K562 (cell line): ENCODE results near the gene TTLL11. TPM values are rescaled to one million over a fixed set of nuclear protein-coding genes. Genes with fewer than 3 reads are reported as not detected.

ENCODE experiments used
- ATAC-seq: fragments of 200-7000 bp; cut with Tn5 transposase; 3 replicates; pipeline ENCODE4 v1.9.1; 2020; ENCODE audit warnings: moderate library complexity
- BruUV-seq: library from RNA; stranded (reverse); fragments of 400-500 nt; replicated peaks from 2 replicates; lab custom pipeline; 2021; lab: Mats Ljungman, UMichigan
- CTCF ChIA-PET: fragments of 300-600 bp; formaldehyde crosslinking; extraction: SDS; loops from one replicate; lab custom pipeline; 2021; ENCODE audit warnings: low intra/inter-chr PET ratio; lab: Yijun Ruan, JAX
- POLR2A ChIA-PET: fragments of 300-600, 350-650 bp; sonication (Branson Sonifier 250); formaldehyde crosslinking; extraction: SDS; loops from one replicate; lab custom pipeline; 2021; ENCODE audit warnings: antibody characterized with exemption, inconsistent platforms; lab: Yijun Ruan, JAX
- DNase-seq, 4 experiments: peaks; one replicate each; pipeline versions ENCODE4 v3.0.0 to v3.0.0-alpha.2; 2011 to 2018; ENCODE audit warnings: low spot score in 3 of 4, mixed read lengths in 3 of 4; ENCODE audit errors: extremely low read depth in 1 of 4
- FAIRE-seq: peaks from 2 replicates; lab custom pipeline; 2011; peaks lifted over from hg19 to GRCh38; lab: Jason Lieb, UNC
- H2AFZ ChIP-seq: 2 replicates; pipeline ENCODE4 v1.6.0; 2011; ENCODE audit warnings: low read depth, low read length, control low read depth, inconsistent platforms
- H3K27ac ChIP-seq: fragments of 200-600 bp; 3 replicates; pipeline ENCODE4 v1.8.0; 2011; ENCODE audit warnings: low read depth, mild to moderate bottlenecking, control low read depth, inconsistent platforms, low read length, moderate library complexity, mixed read lengths; ENCODE audit errors: extremely low read depth
- H3K27me3 ChIP-seq, 2 experiments: fragments of 300-600 bp in 1 of 2; 2 replicates in 1 of 2; 3 replicates in 1 of 2; pipeline versions ENCODE4 v1.6.0 to v1.8.0; 2011; ENCODE audit warnings: inconsistent platforms in 2 of 2, low read length in 2 of 2, mild to moderate bottlenecking in 1 of 2, mixed read lengths in 1 of 2, moderate library complexity in 1 of 2; ENCODE audit not compliant: control insufficient read depth in 2 of 2, insufficient read depth in 2 of 2
- H3K36me3 ChIP-seq: fragments of 300-600 bp; 3 replicates; pipeline ENCODE4 v1.8.0; 2011; ENCODE audit warnings: mild to moderate bottlenecking, low read length, inconsistent platforms; ENCODE audit not compliant: control insufficient read depth, insufficient read depth
- H3K4me1 ChIP-seq, 2 experiments: fragments of 200-600 bp in 1 of 2; replicated peaks in 1 of 2; 2 replicates in 1 of 2; 3 replicates in 1 of 2; pipeline versions ENCODE4 v1.5.1 to v1.8.0; 2011; ENCODE audit warnings: inconsistent platforms in 2 of 2, low read length in 2 of 2, mild to moderate bottlenecking in 1 of 2, mixed read lengths in 1 of 2, moderate library complexity in 1 of 2; ENCODE audit not compliant: control insufficient read depth in 2 of 2, insufficient read depth in 2 of 2
- H3K4me2 ChIP-seq: 2 replicates; pipeline ENCODE4 v1.6.1; 2011; ENCODE audit warnings: low read length, control low read depth, inconsistent platforms, mixed read lengths; ENCODE audit not compliant: insufficient read depth
- H3K4me3 ChIP-seq: fragments of 200-600 bp; sonication (generic), shearing (Covaris generic); 2 replicates; pipeline ENCODE4 v1.5.1; 2016; ENCODE audit warnings: control low read depth, inconsistent platforms
- H3K79me2 ChIP-seq: fragments of 200-600 bp; 3 replicates; pipeline ENCODE4 v1.8.0; 2011; ENCODE audit warnings: low read length, inconsistent platforms; ENCODE audit not compliant: control insufficient read depth, insufficient read depth
- H3K9ac ChIP-seq, 2 experiments: 2 replicates each; pipeline versions ENCODE4 v1.6.0 to v1.6.1; 2011; ENCODE audit warnings: low read depth in 2 of 2, low read length in 2 of 2, control low read depth in 1 of 2, inconsistent platforms in 1 of 2, mild to moderate bottlenecking in 1 of 2, mixed read lengths in 1 of 2; ENCODE audit not compliant: insufficient read depth in 1 of 2
- H3K9me1 ChIP-seq: one replicate; pipeline ENCODE4 v1.6.0; 2011; ENCODE audit warnings: inconsistent platforms, mild to moderate bottlenecking, low read length, moderate library complexity; ENCODE audit not compliant: control insufficient read depth, insufficient read depth
- H3K9me3 ChIP-seq: replicated peaks from 2 replicates; pipeline ENCODE4 v1.5.1; 2011; ENCODE audit warnings: low read depth, low read length, inconsistent platforms; ENCODE audit not compliant: control insufficient read depth, insufficient read depth
- H4K20me1 ChIP-seq: replicated peaks from 2 replicates; pipeline ENCODE4 v1.6.1; 2011; ENCODE audit warnings: low read length, inconsistent platforms, mixed read lengths; ENCODE audit not compliant: control insufficient read depth, insufficient read depth
- CHD2 ChIP-seq: IDR thresholded peaks from 2 replicates; pipeline ENCODE4 v1.6.1; 2011; ENCODE audit warnings: low read depth, low read length
- MAFF ChIP-seq: IDR thresholded peaks from 2 replicates; pipeline ENCODE4 v1.6.1; 2012; ENCODE audit warnings: low read length, improper control_type of control experiment
- THAP12 ChIP-seq: fragments of 250-450 bp; sonication (Bioruptor Pico); IDR thresholded peaks from 2 replicates; pipeline ENCODE4 v1.9.0; 2021; ENCODE audit warnings: mild to moderate bottlenecking, inconsistent platforms
- ZNF609 ChIP-seq: sonication (generic); formaldehyde crosslinking; IDR thresholded peaks from 2 replicates; pipeline ENCODE4 v1.8.1; 2023; ENCODE audit warnings: missing genetic modification reagents, mild to moderate bottlenecking, borderline replicate concordance
- WGBS: fragments of 100-300 bp; shearing (Covaris generic); methylation state at CpG from one replicate; pipeline ENCODE4 v1.1.6; 2016; ENCODE audit warnings: low coverage, mixed read lengths; ENCODE audit not compliant: insufficient coverage; ENCODE audit errors: missing lambda C conversion rate; 5-methylcytosine and 5-hydroxymethylcytosine counted together
- in situ Hi-C: fragments of 300-500 bp; cut with MboI; formaldehyde crosslinking; loops from 4 replicates; pipeline ENCODE4 v1.15.0; 2018; ENCODE audit warnings: inconsistent platforms, mixed read lengths
- intact Hi-C: fragments of 100-400 bp; cut with micrococcal nuclease; formaldehyde crosslinking; loops from 2 replicates; pipeline ENCODE4 v1.14.2; 2022
- polyA plus RNA-seq, 8 experiments: library from polyadenylated mRNA; depleted of rRNA in 4 of 8; stranded (reverse) in 5 of 8; unstranded in 3 of 8; fragments of >200 nt; fragmentation: Nextera tagmentation in 2 of 8; fragmentation: Illumina TruSeq in 1 of 8; extraction: Ambion mirVana in 2 of 8; extraction: Trizol in 1 of 8; gene quantifications; 2 replicates each; pipeline versions ENCODE4 v1.2.1 to v1.2.3, GENCODE V29; 2011 to 2014; ENCODE audit warnings: inconsistent platforms in 1 of 8, missing spikeins in 1 of 8
- total RNA-seq, 7 experiments: library from RNA; depleted of rRNA in 6 of 7; stranded (reverse); fragments of >200 nt in 6 of 7; fragmentation: Illumina TruSeq in 2 of 7; extraction: Trizol in 2 of 7; gene quantifications; 2 replicates each; pipeline versions ENCODE4 v1.2.1 to v1.2.3, GENCODE V29; 2011 to 2021; ENCODE audit warnings: low replicate concordance in 1 of 7

The TTLL11 gene
- total and polyA plus RNA-seq, 9 of the 15 experiments (the other 6 are each of a cell fraction or from before 2014, with no cell fraction given): 0.83 to 4.4 (median 2.7) TPM

- WGBS: 0% methylated on average over 1 of the region's 2 CpGs
- POLR2A ChIA-PET: interaction anchor here (0.7 kb wide), 1 partner anchor 10 kb away, joined by 4 read pairs; no protein-coding TSS in a partner anchor
- Histone ChIP-seq H3K4me3 (no peak overlapping the region), H3K4me1 (no peaks in the 10 kb centered on the region; a peak in 1 of 5 replicates), H3K27ac (no peak overlapping the region), H3K4me2 (no peak overlapping the region), H3K36me3 (no peaks in the 10 kb centered on the region), H3K9ac (no peak overlapping the region), H3K9me1 (no peaks in the 10 kb centered on the region), H3K79me2 (no peaks in the 10 kb centered on the region), H3K27me3 (peaks cover 8 to 28% of the 10 kb centered on the region in 2 experiments), H3K9me3 (no peaks in the 10 kb centered on the region), H4K20me1 (no peaks in the 10 kb centered on the region), H2AFZ (no peak overlapping the region)
- no peak for TF ChIP-seq MAFF
- no peak for TF ChIP-seq CHD2
- TF ChIP-seq THAP12 (CRISPR knock-in tag): no peak
- TF ChIP-seq ZNF609 (CRISPR knock-in tag): no peak
- intact Hi-C loops: loop anchor here (10.0 kb wide), 1 partner anchor 156 kb away; no protein-coding TSS in a partner anchor
- in situ Hi-C loops: no loop called here
- DNase-seq (no peak), ATAC-seq (no peak), FAIRE-seq (no peak)
- BruUV-seq: no TSS peak
- CTCF ChIA-PET: no interaction called here
These were observed 242.7 kb downstream of the TTLL11 start for GRCh38 chr9:121850366-121850765.
